ENCODE results near the gene LAMP5. TPM values are rescaled to one million over a fixed set of nuclear protein-coding genes. Genes with fewer than 3 reads are reported as not detected.

LAMP5 gene
- total RNA-seq (2014; rRNA removed) = not detected in 2 replicates
- percentile 24 among the genes with signal in this experiment for Bru-seq, nascent RNA
- BruChase-seq, experiment 1, labeled RNA remaining after a 6-hour chase = percentile 28 among the genes with signal in this experiment
- percentile 42 among the genes with signal in this experiment for BruChase-seq, experiment 2, labeled RNA remaining after a 2-hour chase
- long read RNA-seq, partial matches to known transcripts = 1 of 3 reads
- long read RNA-seq, other reads (novel, unspliced or antisense) = 0 of 3 reads

- peak; percentile 51 for DNase-seq
- Histone ChIP-seq H3K27me3 (ENCODE audit: low read length) (peaks cover 19% of the 10 kb centered on the region), H2AFZ (ENCODE audit: low read length) (peak within 1 kb of the TSS; percentile 72), H3K9me3 (ENCODE audit: low read length) (no peaks in the 10 kb centered on the region), H3K9me2 (replicated peaks; ENCODE audit: low read length) (no peaks in the 10 kb centered on the region), H3K79me2 (ENCODE audit: low read length) (no peaks in the 10 kb centered on the region), H3K4me3 (ENCODE audit: low read length) (peak within 1 kb of the TSS; percentile 63), H3K4me2 (ENCODE audit: low read length) (peak within 1 kb of the TSS; percentile 84), H3K27ac (ENCODE audit: low read length) (no peak within 1 kb of the TSS), H3K9ac (ENCODE audit: low read length) (no peak within 1 kb of the TSS), H4K20me1 (ENCODE audit: low read length) (no peaks in the 10 kb centered on the region), H3K4me1 (ENCODE audit: insufficient read depth, low read length) (peaks cover 4% of the 10 kb centered on the region; the same call in 1 of the 2 replicates), H3F3A (ENCODE audit: low read length, unreplicated experiment) (no peaks in the 10 kb centered on the region), H3K36me3 (ENCODE audit: low read depth, low read length) (no peaks in the 10 kb centered on the region)
- intact Hi-C loops (cut with micrococcal nuclease) = no loop called here
- no TSS peak for BruUV-seq (replicated peaks)
- ATAC-seq = peak; percentile 96
- POLR2A ChIA-PET (ENCODE audit: unreplicated experiment) = interaction anchor here (0.6 kb wide), 1 partner anchor 42 kb away, joined by 4 read pairs; no protein-coding TSS in a partner anchor
- TF ChIP-seq EZH2phosphoT487 (IDR thresholded peaks at IDR 0.05; ENCODE audit: borderline replicate concordance, low read length) (no peak), CTCF (conservative IDR thresholded peaks at IDR 0.05; ENCODE audit: low read depth, low read length) (no peak), EZH2 (IDR thresholded peaks at IDR 0.05; ENCODE audit: low read length, unreplicated experiment) (no peak)
- CTCF ChIA-PET = interaction anchor here (0.6 kb wide), 1 partner anchor 95 kb away, joined by 5 read pairs; no protein-coding TSS in a partner anchor
These were observed at the start of gene LAMP5 for GRCh38 chr20:9514461-9515213. TSS of gene LAMP5 (plus strand) at chr20:9514590. CDS start at chr20:9514853, 263 bp downstream.

GRCh38 chr20:9467995-9468394, 46.4 kb upstream of the LAMP5 start:
- Histone ChIP-seq H3F3A (ENCODE audit: low read length, unreplicated experiment) (no peaks in the 10 kb centered on the region), H3K4me1 (ENCODE audit: insufficient read depth, low read length) (no peaks in the 10 kb centered on the region), H3K9me2 (replicated peaks; ENCODE audit: low read length) (no peaks in the 10 kb centered on the region), H3K36me3 (ENCODE audit: low read depth, low read length) (no peaks in the 10 kb centered on the region), H3K4me2 (ENCODE audit: low read length) (no peak overlapping the region), H3K9me3 (ENCODE audit: low read length) (no peaks in the 10 kb centered on the region), H3K9ac (ENCODE audit: low read length) (no peak overlapping the region), H3K27ac (ENCODE audit: low read length) (no peak overlapping the region), H2AFZ (ENCODE audit: low read length) (no peak overlapping the region), H3K79me2 (ENCODE audit: low read length) (no peaks in the 10 kb centered on the region), H4K20me1 (ENCODE audit: low read length) (no peaks in the 10 kb centered on the region), H3K4me3 (ENCODE audit: low read length) (no peak overlapping the region), H3K27me3 (ENCODE audit: low read length) (no peaks in the 10 kb centered on the region)
- intact Hi-C loops (cut with micrococcal nuclease) = loop anchor here (1.0 kb wide), 2 partner anchors 15 to 142 kb away; no protein-coding TSS in a partner anchor
- ATAC-seq (peak; percentile 60), DNase-seq (peak; percentile 25)
- ChIA-PET CTCF (interaction anchor here (0.6 to 1.3 kb wide), 2 partner anchors 16 to 142 kb away, joined by 4 to 5 read pairs; no protein-coding TSS in a partner anchor), POLR2A (ENCODE audit: unreplicated experiment) (no interaction called here)
- TF ChIP-seq CTCF (conservative IDR thresholded peaks at IDR 0.05; ENCODE audit: low read depth, low read length) = peak; percentile 96
- TF ChIP-seq EZH2phosphoT487 (IDR thresholded peaks at IDR 0.05; ENCODE audit: borderline replicate concordance, low read length) = no peak
- no TSS peak for BruUV-seq (replicated peaks)

All from PC-3 (cell line).